Activated naive CD8-positive, alpha-beta T cell (primary cell): ENCODE measurements around the gene RNF150.
A peak's percentile ranks its signal among the peaks of the same experiment; 100 is the strongest.

ENCODE experiments used
- H3K27ac Mint-ChIP-seq: one replicate; pipeline ENCODE4 v1.8.0; 2021; ENCODE audit warnings: mixed read lengths
- H3K27me3 Mint-ChIP-seq: one replicate; pipeline ENCODE4 v1.8.0; 2021; ENCODE audit warnings: mixed read lengths
- H3K36me3 Mint-ChIP-seq: one replicate; pipeline ENCODE4 v1.8.0; 2021; ENCODE audit warnings: mixed read lengths
- H3K4me1 Mint-ChIP-seq: one replicate; pipeline ENCODE4 v1.8.0; 2021; ENCODE audit warnings: low read depth, mixed read lengths
- H3K4me3 Mint-ChIP-seq: one replicate; pipeline ENCODE4 v1.8.0; 2021; ENCODE audit warnings: mild to moderate bottlenecking, mixed read lengths
- H3K9me3 Mint-ChIP-seq: one replicate; pipeline ENCODE4 v1.8.0; 2021; ENCODE audit warnings: low read depth, mixed read lengths

The RNF150 gene

DNA sequence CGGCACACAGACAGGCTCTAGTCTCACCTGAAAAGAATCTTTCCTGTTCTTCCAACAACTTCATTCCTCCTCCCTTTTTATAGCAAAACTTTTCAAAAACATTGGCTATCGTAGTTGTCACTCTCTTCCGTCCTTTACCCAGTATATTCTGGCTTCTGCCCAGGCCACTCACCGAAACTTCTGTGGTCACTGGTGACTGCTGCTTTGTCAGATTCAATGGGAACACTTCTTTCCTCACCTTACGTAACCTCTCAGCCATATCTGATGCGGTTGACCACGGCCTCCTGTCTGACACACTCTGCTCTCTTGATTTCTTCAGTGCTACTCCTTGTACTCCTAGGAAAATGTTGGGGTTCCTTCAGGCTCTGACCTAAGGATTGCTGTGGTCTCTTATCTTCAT is 9.2 kb upstream of the RNF150 start:
- no peak overlapping the region for H3K4me3 Mint-ChIP-seq
- H3K27me3 Mint-ChIP-seq: peaks cover 5% of the 10 kb centered on the region
- H3K4me1 Mint-ChIP-seq: no peaks in the 10 kb centered on the region
- H3K27ac Mint-ChIP-seq: no peak overlapping the region
- no peaks in the 10 kb centered on the region for H3K9me3 Mint-ChIP-seq
- no peaks in the 10 kb centered on the region for H3K36me3 Mint-ChIP-seq

DNA sequence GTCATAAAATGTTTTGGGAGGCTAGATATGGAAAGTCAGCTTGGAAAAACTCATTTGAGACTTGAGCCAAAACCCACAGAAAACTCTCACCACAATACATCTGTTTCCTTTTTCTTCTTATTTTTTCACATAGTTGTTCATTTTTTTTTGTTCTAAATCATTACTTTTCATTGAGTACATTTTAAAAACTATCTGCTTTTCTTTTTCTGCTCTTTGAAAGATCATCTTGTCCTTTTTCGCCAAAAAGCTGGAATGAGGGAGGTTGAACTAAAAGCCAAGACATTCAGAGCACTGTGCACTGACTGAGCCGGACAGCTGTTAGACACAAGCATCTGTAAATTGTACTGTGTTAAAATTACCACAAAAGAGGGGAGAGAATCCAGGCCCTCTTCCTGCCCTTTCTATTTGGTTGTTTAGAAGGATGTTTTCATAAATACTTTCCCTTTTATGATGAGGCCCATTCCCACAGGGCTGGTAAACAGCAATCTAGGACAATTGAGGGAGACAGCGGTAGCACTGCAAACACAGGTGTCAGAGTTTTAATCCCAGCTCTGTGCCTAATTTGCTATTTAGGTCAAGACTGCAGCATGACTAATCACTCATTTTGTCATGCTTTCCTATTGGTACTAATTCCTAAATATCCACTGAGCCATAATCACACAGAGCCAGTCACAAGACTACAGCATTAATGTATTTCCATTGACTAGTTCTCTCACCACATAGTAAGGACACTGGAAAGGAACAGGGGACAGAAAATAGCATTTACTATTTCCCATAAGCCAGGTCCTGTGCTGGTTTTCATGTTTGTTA is 7.3 kb upstream of the RNF150 start:
- H3K27me3 Mint-ChIP-seq: peaks cover 14% of the 10 kb centered on the region
- no peaks in the 10 kb centered on the region for H3K4me1 Mint-ChIP-seq
- H3K36me3 Mint-ChIP-seq: no peaks in the 10 kb centered on the region
- H3K4me3 Mint-ChIP-seq: no peak overlapping the region
- H3K27ac Mint-ChIP-seq: no peak overlapping the region
- H3K9me3 Mint-ChIP-seq: no peaks in the 10 kb centered on the region

GRCh38 chr4:141133999-141134995 is 1.0 kb upstream of the RNF150 start:
- peaks cover 13% of the 10 kb centered on the region for H3K4me1 Mint-ChIP-seq
- H3K36me3 Mint-ChIP-seq: no peaks in the 10 kb centered on the region
- H3K4me3 Mint-ChIP-seq: peak overlapping the region; percentile 89
- H3K27ac Mint-ChIP-seq: no peak overlapping the region
- H3K27me3 Mint-ChIP-seq: peaks cover 52% of the 10 kb centered on the region
- no peaks in the 10 kb centered on the region for H3K9me3 Mint-ChIP-seq

- Mint-ChIP-seq H3K36me3 (no peaks in the 10 kb centered on the region), H3K27me3 (peaks cover 57% of the 10 kb centered on the region), H3K27ac (no peak overlapping the region), H3K9me3 (no peaks in the 10 kb centered on the region), H3K4me1 (peaks cover 13% of the 10 kb centered on the region), H3K4me3 (peak overlapping the region; percentile 28)
These were observed 542 bp downstream of the RNF150 start for GRCh38 chr4:141132709-141133145.

DNA sequence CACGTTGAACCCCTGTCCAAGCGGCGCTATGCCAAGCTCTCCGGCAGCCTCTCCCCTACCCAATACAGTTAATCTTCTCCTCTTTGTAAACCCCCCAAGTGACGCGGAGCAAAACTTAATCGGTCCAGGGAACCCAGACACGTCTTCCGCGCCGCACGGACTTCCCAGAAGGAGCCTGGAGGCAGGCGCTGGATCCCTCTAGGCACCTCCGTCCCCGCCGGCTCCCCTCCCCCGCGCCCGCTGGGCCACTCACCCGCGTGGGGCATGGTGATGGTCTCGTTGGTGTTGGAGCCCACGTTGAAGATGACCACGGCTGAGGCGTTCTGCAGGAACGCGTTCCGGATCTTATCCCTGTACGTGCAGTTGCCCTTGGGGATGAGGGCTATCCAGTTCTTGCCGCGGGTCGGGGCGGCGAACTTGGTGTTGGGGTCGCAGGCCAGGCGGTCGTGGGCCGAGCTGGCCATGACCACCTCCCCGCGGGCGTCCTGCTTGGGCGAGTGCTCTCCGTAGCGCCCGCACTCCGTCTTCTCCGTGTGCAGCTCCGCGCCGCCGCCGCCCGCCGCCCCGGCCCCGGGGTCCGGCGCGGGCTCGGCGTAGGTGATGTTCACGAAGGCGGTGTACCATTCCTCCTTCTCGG is 1.1 kb downstream of the RNF150 start:
- Mint-ChIP-seq H3K9me3 (no peaks in the 10 kb centered on the region), H3K27ac (no peak overlapping the region), H3K36me3 (no peaks in the 10 kb centered on the region), H3K4me3 (peak overlapping the region; percentile 73), H3K27me3 (peaks cover 56% of the 10 kb centered on the region), H3K4me1 (peaks cover 13% of the 10 kb centered on the region)

- Mint-ChIP-seq H3K4me3 (peak overlapping the region; percentile 73), H3K36me3 (no peaks in the 10 kb centered on the region), H3K9me3 (no peaks in the 10 kb centered on the region), H3K27me3 (peaks cover 53% of the 10 kb centered on the region), H3K27ac (no peak overlapping the region), H3K4me1 (peaks cover 13% of the 10 kb centered on the region)
These were observed 1.6 kb downstream of the RNF150 start for GRCh38 chr4:141131723-141132071.

DNA sequence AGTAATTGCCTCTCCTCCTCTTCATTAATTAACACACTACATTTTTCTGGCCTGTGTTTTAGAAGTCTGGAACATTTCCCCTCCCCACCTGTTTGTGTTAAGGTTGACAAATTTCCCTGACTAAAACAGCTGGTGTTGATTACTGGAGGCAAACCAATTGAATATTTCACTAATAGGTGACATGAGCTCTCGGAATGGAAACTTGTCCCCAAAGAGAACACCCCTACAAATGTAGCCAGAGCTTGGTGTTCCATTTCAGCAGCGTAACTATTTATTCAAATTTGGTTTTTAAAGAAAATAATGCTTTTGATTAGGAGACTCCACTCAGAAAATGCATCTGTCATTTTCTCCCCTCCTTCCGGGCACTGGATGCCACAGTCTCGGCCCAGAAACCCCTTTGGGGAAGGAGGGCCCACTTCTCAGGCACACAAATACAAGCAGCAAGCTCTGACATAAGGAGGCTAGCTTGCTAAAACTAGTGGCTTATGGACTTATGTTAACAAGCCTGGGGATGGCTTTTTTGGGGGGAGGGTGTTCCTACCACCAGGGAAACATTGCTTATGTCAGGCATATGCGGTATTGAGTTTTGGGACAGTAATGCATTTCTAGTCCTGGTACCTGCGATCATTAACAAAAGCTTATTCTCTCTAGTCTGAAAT is 2.2 kb downstream of the RNF150 start:
- Mint-ChIP-seq H3K4me3 (peak overlapping the region; percentile 73), H3K36me3 (no peaks in the 10 kb centered on the region), H3K27me3 (peaks cover 52% of the 10 kb centered on the region), H3K4me1 (peaks cover 13% of the 10 kb centered on the region), H3K27ac (no peak overlapping the region), H3K9me3 (no peaks in the 10 kb centered on the region)

GRCh38 chr4:141127884-141128283 is 5.4 kb downstream of the RNF150 start:
- Mint-ChIP-seq H3K27me3 (peaks cover 33% of the 10 kb centered on the region), H3K27ac (no peak overlapping the region), H3K4me1 (peaks cover 7% of the 10 kb centered on the region), H3K36me3 (no peaks in the 10 kb centered on the region), H3K9me3 (no peaks in the 10 kb centered on the region), H3K4me3 (no peak overlapping the region)

GRCh38 chr4:141126769-141127168 is 6.5 kb downstream of the RNF150 start:
- H3K4me1 Mint-ChIP-seq: peaks cover 3% of the 10 kb centered on the region
- peaks cover 30% of the 10 kb centered on the region for H3K27me3 Mint-ChIP-seq
- no peak overlapping the region for H3K27ac Mint-ChIP-seq
- no peaks in the 10 kb centered on the region for H3K36me3 Mint-ChIP-seq
- H3K9me3 Mint-ChIP-seq: no peaks in the 10 kb centered on the region
- no peak overlapping the region for H3K4me3 Mint-ChIP-seq

- Mint-ChIP-seq H3K27me3 (peaks cover 10% of the 10 kb centered on the region), H3K27ac (no peak overlapping the region), H3K36me3 (no peaks in the 10 kb centered on the region), H3K9me3 (peaks cover 1% of the 10 kb centered on the region), H3K4me3 (no peak overlapping the region), H3K4me1 (no peaks in the 10 kb centered on the region)
These were observed 9.0 kb downstream of the RNF150 start for GRCh38 chr4:141124224-141124623.

DNA sequence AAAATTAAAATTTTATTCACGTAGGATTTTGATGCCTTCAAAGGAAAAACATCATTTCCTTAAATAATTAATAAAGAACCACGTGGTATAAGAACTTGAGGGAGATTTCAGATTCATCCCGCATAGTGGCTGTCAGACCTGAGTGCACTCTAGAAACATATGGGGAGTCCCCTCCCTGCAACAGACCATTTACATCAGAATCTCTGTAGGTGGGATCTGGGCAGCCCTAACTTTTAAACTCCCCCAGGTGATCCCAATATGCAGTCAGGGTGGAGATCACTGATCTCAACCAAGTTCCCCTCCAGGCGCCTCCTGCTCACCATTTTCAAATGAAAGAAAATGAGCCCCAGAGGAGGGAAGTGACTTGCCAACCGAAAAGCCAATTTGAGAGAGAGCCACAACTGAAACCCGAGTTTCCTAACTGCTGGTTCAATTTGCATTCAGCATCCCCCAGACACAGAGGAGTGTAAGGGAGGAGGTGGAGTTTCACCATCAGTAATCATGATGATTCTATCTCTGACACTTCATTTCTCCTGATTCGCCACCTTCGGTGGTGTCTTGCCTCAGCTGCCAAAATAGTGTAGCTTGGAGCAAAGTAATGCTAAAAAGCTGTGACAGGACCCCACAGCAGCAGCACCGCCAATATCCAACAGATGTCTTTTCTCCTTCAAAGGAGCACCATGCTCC is 11.4 kb downstream of the RNF150 start:
- Mint-ChIP-seq H3K27ac (no peak overlapping the region), H3K27me3 (peaks cover 3% of the 10 kb centered on the region), H3K4me3 (no peak overlapping the region), H3K36me3 (no peaks in the 10 kb centered on the region), H3K9me3 (peaks cover 4% of the 10 kb centered on the region), H3K4me1 (no peaks in the 10 kb centered on the region)

GRCh38 chr4:141121101-141121500 is 12.2 kb downstream of the RNF150 start:
- no peak overlapping the region for H3K4me3 Mint-ChIP-seq
- H3K27ac Mint-ChIP-seq: no peak overlapping the region
- H3K4me1 Mint-ChIP-seq: no peaks in the 10 kb centered on the region
- H3K27me3 Mint-ChIP-seq: peaks cover 2% of the 10 kb centered on the region
- peaks cover 4% of the 10 kb centered on the region for H3K9me3 Mint-ChIP-seq
- H3K36me3 Mint-ChIP-seq: no peaks in the 10 kb centered on the region

GRCh38 chr4:141120036-141120593 is 13.2 kb downstream of the RNF150 start:
- H3K9me3 Mint-ChIP-seq: peaks cover 4% of the 10 kb centered on the region
- H3K4me3 Mint-ChIP-seq: no peak overlapping the region
- no peak overlapping the region for H3K27ac Mint-ChIP-seq
- no peaks in the 10 kb centered on the region for H3K36me3 Mint-ChIP-seq
- no peaks in the 10 kb centered on the region for H3K4me1 Mint-ChIP-seq
- H3K27me3 Mint-ChIP-seq: peaks cover 2% of the 10 kb centered on the region

- H3K9me3 Mint-ChIP-seq: peaks cover 4% of the 10 kb centered on the region
- H3K4me3 Mint-ChIP-seq: no peak overlapping the region
- H3K27ac Mint-ChIP-seq: no peak overlapping the region
- H3K4me1 Mint-ChIP-seq: no peaks in the 10 kb centered on the region
- H3K36me3 Mint-ChIP-seq: no peaks in the 10 kb centered on the region
- H3K27me3 Mint-ChIP-seq: no peaks in the 10 kb centered on the region
These were observed 14.2 kb downstream of the RNF150 start for GRCh38 chr4:141119071-141119470.
